Upper lobe of left lung (tissue), 6 donors: ENCODE measurements around the gene KRT85. TPM values are rescaled to one million over a fixed set of nuclear protein-coding genes. Genes with fewer than 3 reads are reported as not detected.

Experiments
- ATAC-seq, 2 donors: fragments of 200-7000 bp; cut with Tn5 transposase; one replicate each; pipeline ENCODE4 v1.9.1; 2022; ENCODE audit warnings: mild to moderate bottlenecking in 2 of 2, moderate library complexity in 2 of 2; ENCODE audit not compliant: low FRiP score in 2 of 2
- DNase-seq, 2 donors: peaks; one replicate each; pipeline ENCODE4 v3.0.0-alpha.2; 2019 to 2020
- H3K27ac ChIP-seq, 4 donors: fragments of 200-600 bp; sonication (generic); one replicate each; pipeline ENCODE4 v1.5.1; 2016 to 2019
- H3K27me3 ChIP-seq, 4 donors: fragments of 200-600 bp; sonication (generic); one replicate each; pipeline ENCODE4 v1.5.1; 2017 to 2019
- H3K36me3 ChIP-seq, 4 donors: fragments of 200-600 bp; sonication (generic); one replicate each; pipeline ENCODE4 v1.5.1; 2016 to 2019
- H3K4me1 ChIP-seq, 4 donors: fragments of 200-600 bp; sonication (generic); one replicate each; pipeline ENCODE4 v1.5.1; 2018 to 2019
- H3K4me3 ChIP-seq, 4 donors: fragments of 200-600 bp; sonication (generic); one replicate each; pipeline ENCODE4 v1.5.1; 2017 to 2019; ENCODE audit warnings: mild to moderate bottlenecking in 2 of 4, moderate library complexity in 1 of 4
- H3K9me3 ChIP-seq, 4 donors: fragments of 200-600 bp; sonication (generic); one replicate each; pipeline ENCODE4 v1.5.1; 2018 to 2019
- EP300 ChIP-seq, 4 donors: sonication (generic); formaldehyde crosslinking; IDR thresholded peaks; one replicate each; pipeline ENCODE4 v1.5.1; 2017; ENCODE audit warnings: antibody characterized with exemption in 4 of 4, control low read depth in 2 of 4
- POLR2A ChIP-seq, 4 donors: fragments of 450-650 bp; IDR thresholded peaks; one replicate each; pipeline ENCODE4 v1.5.1; 2016 to 2017; ENCODE audit warnings: antibody characterized with exemption in 4 of 4, mild to moderate bottlenecking in 2 of 4
- POLR2AphosphoS5 ChIP-seq, 2 donors: sonication (generic); formaldehyde crosslinking; IDR thresholded peaks; one replicate each; pipeline ENCODE4 v1.5.1; 2017; ENCODE audit warnings: antibody characterized with exemption in 2 of 2
- WGBS, 2 donors: methylation state at CpG; one replicate each; pipeline ENCODE4 v1.1.5; 2017 to 2018; 5-methylcytosine and 5-hydroxymethylcytosine counted together
- total RNA-seq, 6 donors: library from RNA; depleted of rRNA in 4 of 6; stranded (reverse); fragments of >200 nt in 4 of 6; gene quantifications; one replicate each; pipeline versions ENCODE4 v1.1.0 to v1.2.1, GENCODE V29; 2016 to 2021
- TF ChIP-seq, protein P1 (sequence below), 6 experiments: fragments of 450-650 bp in 4 of 6; fragments of 200-600 bp in 2 of 6; sonication (generic) in 2 of 6; IDR thresholded peaks; one replicate each; pipeline ENCODE4 v1.5.1; 2016 to 2019; ENCODE audit warnings: antibody characterized with exemption in 6 of 6
- donor health status: DM: no; HTN: no; CAD: no; lungs with moderate emphysema.
- donor health status: DM: no; HTN: yes; CAD: no; lungs with severe emphysema.

Gene KRT85
- total RNA-seq, 6 donors from 2014 or later: not detected

DNA sequence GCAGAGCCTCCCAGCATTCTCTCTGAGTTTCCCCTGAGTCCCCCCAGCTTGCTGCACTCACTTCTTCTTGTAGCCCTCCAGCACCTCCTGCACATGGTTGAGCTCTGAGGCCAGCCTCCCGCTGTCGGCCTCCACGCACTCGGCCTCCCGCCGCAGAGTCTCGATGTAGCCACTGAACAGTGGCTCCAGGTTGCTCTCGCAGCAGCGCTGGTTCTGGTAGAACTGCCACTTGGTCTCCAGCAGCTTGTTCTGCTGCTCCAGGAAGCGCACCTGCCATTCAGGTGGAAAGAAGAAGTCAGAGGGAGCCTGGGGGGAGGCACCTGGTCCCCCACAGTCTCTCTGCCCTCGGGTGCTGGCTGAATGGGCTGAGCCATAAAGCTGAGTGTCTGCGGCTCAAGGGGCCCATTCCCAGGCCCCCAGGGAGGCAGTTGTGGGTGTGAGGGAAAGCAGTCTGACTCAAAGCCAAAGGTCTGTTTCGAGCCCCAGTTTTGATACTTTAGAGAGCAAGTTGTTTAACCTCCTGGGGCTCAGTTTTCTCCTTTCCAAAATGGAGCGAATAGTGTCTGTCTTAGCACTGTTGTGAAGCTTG, 2.3 kb downstream of the KRT85 start:
- Histone ChIP-seq H3K27ac (no peak overlapping the region), H3K36me3 (no peaks in the 10 kb centered on the region), H3K27me3 (no peaks in the 10 kb centered on the region), H3K4me3 (no peak overlapping the region), H3K4me1 (no peaks in the 10 kb centered on the region), H3K9me3 (no peaks in the 10 kb centered on the region)
- WGBS, 2 donors: 63 to 88% methylated on average over 4 to 14 of the region's 14 CpGs
- DNase-seq (no peak), ATAC-seq (no peak)
- TF ChIP-seq POLR2A (IDR thresholded peaks at IDR 0.05): no peak
- TF ChIP-seq POLR2AphosphoS5 (IDR thresholded peaks at IDR 0.05): no peak
- TF ChIP-seq, protein P1, sequence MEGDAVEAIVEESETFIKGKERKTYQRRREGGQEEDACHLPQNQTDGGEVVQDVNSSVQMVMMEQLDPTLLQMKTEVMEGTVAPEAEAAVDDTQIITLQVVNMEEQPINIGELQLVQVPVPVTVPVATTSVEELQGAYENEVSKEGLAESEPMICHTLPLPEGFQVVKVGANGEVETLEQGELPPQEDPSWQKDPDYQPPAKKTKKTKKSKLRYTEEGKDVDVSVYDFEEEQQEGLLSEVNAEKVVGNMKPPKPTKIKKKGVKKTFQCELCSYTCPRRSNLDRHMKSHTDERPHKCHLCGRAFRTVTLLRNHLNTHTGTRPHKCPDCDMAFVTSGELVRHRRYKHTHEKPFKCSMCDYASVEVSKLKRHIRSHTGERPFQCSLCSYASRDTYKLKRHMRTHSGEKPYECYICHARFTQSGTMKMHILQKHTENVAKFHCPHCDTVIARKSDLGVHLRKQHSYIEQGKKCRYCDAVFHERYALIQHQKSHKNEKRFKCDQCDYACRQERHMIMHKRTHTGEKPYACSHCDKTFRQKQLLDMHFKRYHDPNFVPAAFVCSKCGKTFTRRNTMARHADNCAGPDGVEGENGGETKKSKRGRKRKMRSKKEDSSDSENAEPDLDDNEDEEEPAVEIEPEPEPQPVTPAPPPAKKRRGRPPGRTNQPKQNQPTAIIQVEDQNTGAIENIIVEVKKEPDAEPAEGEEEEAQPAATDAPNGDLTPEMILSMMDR (IDR thresholded peaks at IDR 0.05): no peak
- no peak for TF ChIP-seq EP300 (IDR thresholded peaks at IDR 0.05)

DNA sequence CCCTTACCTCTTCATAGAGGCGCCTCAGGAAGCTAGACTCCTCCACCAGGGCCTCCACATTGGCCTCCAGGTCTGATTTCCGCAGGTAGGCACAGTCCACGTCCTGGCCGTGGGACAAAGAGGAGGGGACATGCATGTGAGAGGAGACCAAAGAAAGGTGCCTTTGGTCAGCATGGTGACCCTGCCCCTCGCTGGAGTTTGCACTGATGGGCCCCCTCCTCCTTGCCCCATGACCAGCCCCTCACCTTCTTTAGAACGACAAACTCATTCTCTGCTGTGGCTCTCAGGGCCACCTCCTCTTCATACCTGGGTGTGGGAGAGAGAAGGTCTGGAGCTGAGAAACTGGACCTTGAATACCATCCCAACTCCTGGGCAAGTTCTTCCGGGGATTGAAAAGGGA, 3.2 kb downstream of the KRT85 start:
- H3K27ac ChIP-seq: no peak overlapping the region
- H3K27me3 ChIP-seq: no peaks in the 10 kb centered on the region
- H3K4me1 ChIP-seq: no peaks in the 10 kb centered on the region
- no peak overlapping the region for H3K4me3 ChIP-seq
- WGBS, 2 donors: 84 to 92% methylated on average over 5 to 7 of the region's 7 CpGs
- ATAC-seq (no peak), DNase-seq (no peak)
- TF ChIP-seq POLR2AphosphoS5 (IDR thresholded peaks at IDR 0.05) (no peak), EP300 (IDR thresholded peaks at IDR 0.05) (no peak), POLR2A (IDR thresholded peaks at IDR 0.05) (no peak)
- TF ChIP-seq, protein P1 (IDR thresholded peaks at IDR 0.05): no peak
- H3K9me3 ChIP-seq: no peaks in the 10 kb centered on the region
- no peaks in the 10 kb centered on the region for H3K36me3 ChIP-seq

DNA sequence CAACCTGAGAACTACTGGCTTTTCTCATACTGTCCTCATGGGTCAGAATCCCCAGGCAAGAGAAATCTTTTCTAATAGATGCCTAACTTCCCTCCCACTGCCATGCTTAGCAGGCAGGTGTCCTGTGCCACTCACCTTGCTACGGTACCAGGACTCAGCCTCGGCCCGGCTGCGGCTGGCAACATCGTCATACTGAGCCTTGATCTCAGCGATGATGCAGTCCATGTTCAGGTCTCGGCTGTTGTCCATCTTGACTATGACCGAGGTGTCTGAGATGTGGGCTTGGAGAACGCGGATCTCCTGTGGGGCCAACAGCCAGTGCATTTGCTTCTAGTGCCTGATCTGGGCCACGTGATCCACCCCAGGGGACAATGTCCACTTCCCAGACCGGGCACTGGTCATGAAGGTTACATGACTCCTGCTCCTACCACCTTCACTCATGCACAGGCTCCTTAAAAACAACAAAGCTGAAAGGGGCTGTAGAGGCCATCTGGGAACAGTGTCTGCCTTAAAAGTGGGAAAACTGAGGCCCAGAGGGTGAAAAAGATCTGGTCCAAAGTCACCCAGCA, 4.1 kb downstream of the KRT85 start:
- Histone ChIP-seq H3K27me3 (no peaks in the 10 kb centered on the region), H3K4me1 (no peaks in the 10 kb centered on the region), H3K27ac (no peak overlapping the region), H3K36me3 (no peaks in the 10 kb centered on the region), H3K9me3 (no peaks in the 10 kb centered on the region), H3K4me3 (no peak overlapping the region)
- TF ChIP-seq POLR2AphosphoS5 (IDR thresholded peaks at IDR 0.05) (no peak), EP300 (IDR thresholded peaks at IDR 0.05) (no peak), POLR2A (IDR thresholded peaks at IDR 0.05) (no peak)
- TF ChIP-seq, protein P1 (IDR thresholded peaks at IDR 0.05): no peak
- WGBS, 2 donors: 88 to 94% methylated on average over 12 of the region's 12 CpGs
- DNase-seq (no peak), ATAC-seq (no peak)

DNA sequence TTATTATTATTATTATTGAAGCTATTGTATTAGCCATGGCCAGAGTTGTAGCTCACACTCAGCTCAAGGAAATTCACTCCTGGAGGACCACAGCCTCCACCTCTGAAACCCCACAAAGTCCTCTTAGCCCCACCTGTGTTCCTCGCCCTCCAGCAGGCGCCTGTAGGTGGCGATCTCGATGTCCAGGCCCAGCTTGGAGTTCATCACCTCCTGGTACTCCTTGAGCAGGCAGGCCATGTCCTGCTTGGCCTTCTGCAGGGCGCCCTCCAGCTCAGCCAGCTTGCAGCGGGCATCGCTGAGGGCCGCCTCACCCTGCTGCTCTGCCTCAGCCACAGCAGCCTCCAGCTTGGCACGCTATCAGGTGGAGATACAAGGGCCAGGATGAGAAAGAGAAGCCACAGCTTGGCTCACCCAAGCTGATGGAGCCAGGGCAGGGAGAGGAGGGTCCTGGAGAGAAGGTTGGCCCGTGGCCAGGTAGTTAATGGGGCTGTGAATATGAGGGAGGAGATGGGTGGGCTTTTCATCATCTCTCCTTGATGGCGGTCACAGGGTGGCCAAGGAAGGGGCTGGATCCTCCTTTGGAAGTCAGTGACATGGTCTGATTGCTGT, 5.1 kb downstream of the KRT85 start:
- Histone ChIP-seq H3K36me3 (no peaks in the 10 kb centered on the region), H3K27me3 (no peaks in the 10 kb centered on the region), H3K9me3 (no peaks in the 10 kb centered on the region), H3K27ac (no peak overlapping the region), H3K4me3 (no peak overlapping the region), H3K4me1 (no peaks in the 10 kb centered on the region)
- 84 to 92% methylated on average over 4 to 10 of the region's 11 CpGs for WGBS, 2 donors
- DNase-seq (no peak), ATAC-seq (no peak)
- TF ChIP-seq POLR2AphosphoS5 (IDR thresholded peaks at IDR 0.05) (no peak), EP300 (IDR thresholded peaks at IDR 0.05) (no peak), POLR2A (IDR thresholded peaks at IDR 0.05) (no peak)
- TF ChIP-seq, protein P1 (IDR thresholded peaks at IDR 0.05): no peak
